ENCODE measurements around the gene NACA2. TPM values are rescaled to one million over a fixed set of nuclear protein-coding genes. Genes with fewer than 3 reads are reported as not detected.
A peak's percentile ranks its signal among the peaks of the same experiment; 100 is the strongest.

NACA2 gene
- total and polyA plus RNA-seq, 2 of the 13 experiments (the other 11 are each of a cell fraction or from before 2014, with no cell fraction given) = 0.21 TPM; not detected in 1

GRCh38 chr17:61579961-61580360 is 11.1 kb downstream of the NACA2 start (continued):
- TF ChIP-seq ARID2 (CRISPR knock-in tag; IDR thresholded peaks at IDR 0.05; ENCODE audit: borderline replicate concordance) (no peak), ZBTB7B (CRISPR knock-in tag; IDR thresholded peaks at IDR 0.05) (0 out of 2 replicates have a peak, but pooled peaks have one; percentile 13), MYC (CRISPR knock-in tag; IDR thresholded peaks at IDR 0.05; ENCODE audit: borderline replicate concordance) (peak; percentile 29; the same call in 1 of the 2 replicates), CTCF (CRISPR knock-in tag; IDR thresholded peaks at IDR 0.05) (peak; percentile 88), POGZ (CRISPR knock-in tag; IDR thresholded peaks at IDR 0.05) (peak; percentile 46; the same call in 1 of the 2 replicates), ISL2 (CRISPR knock-in tag; IDR thresholded peaks at IDR 0.05) (0 out of 2 replicates have a peak, but pooled peaks have one; percentile 49), ZNF747 (CRISPR knock-in tag; IDR thresholded peaks at IDR 0.05; ENCODE audit: borderline replicate concordance) (no peak), PAX8 (CRISPR knock-in tag; IDR thresholded peaks at IDR 0.05; ENCODE audit: borderline replicate concordance) (no peak), STAG1 (CRISPR knock-in tag; IDR thresholded peaks at IDR 0.05) (peak; percentile 86), THAP11 (CRISPR knock-in tag; IDR thresholded peaks at IDR 0.05) (0 out of 2 replicates have a peak, but pooled peaks have one; percentile 21), GZF1 (CRISPR knock-in tag; IDR thresholded peaks at IDR 0.05) (0 out of 2 replicates have a peak, but pooled peaks have one; percentile 32), RARG (CRISPR knock-in tag; IDR thresholded peaks at IDR 0.05; ENCODE audit: low read depth) (no peak), GMEB1 (CRISPR knock-in tag; IDR thresholded peaks at IDR 0.05; ENCODE audit: borderline replicate concordance) (peak; percentile 33; the same call in 1 of the 2 replicates), MEIS1 (CRISPR knock-in tag; IDR thresholded peaks at IDR 0.05; ENCODE audit: borderline replicate concordance) (no peak), GABPB1 (CRISPR knock-in tag; IDR thresholded peaks at IDR 0.05) (no peak), PCBP2 (optimal IDR thresholded peaks at IDR 0.05; ENCODE audit: low read depth, low read length, poor library complexity, severe bottlenecking) (no peak), PATZ1 (CRISPR knock-in tag; IDR thresholded peaks at IDR 0.05) (peak; percentile 75), PAWR (CRISPR knock-in tag; IDR thresholded peaks at IDR 0.05; ENCODE audit: borderline replicate concordance) (no peak), ZFP36L1 (CRISPR knock-in tag; IDR thresholded peaks at IDR 0.05) (no peak), RXRB (CRISPR knock-in tag; IDR thresholded peaks at IDR 0.05; ENCODE audit: borderline replicate concordance) (no peak)
- TF ChIP-seq, protein P1, sequence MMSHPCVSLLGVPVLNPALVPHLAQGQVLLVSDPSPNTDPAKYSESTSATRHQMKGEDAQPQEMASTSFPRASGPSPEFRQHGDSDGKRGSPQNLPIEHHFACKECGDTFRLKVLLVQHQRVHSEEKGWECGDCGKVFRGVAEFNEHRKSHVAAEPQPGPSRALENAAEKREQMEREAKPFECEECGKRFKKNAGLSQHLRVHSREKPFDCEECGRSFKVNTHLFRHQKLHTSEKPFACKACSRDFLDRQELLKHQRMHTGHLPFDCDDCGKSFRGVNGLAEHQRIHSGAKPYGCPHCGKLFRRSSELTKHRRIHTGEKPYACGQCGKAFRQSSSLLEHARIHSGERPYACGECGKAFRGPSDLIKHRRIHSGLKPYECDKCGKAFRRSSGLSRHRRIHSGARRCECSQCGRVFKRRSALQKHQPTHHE (CRISPR knock-in tag; IDR thresholded peaks at IDR 0.05; ENCODE audit: borderline replicate concordance) = 0 out of 2 replicates have a peak, but pooled peaks have one; percentile 69

Measured in HepG2 (cell line).